Measurements from ENCODE around the gene ZNHIT1.
"Not testable (repeated sequence)": the region's sequence is repeated elsewhere in the genome, so short reads cannot be mapped to it uniquely, and the experiment has no call there.

Gene ZNHIT1

GRCh38 chr7:101186844-101187428, 31.0 kb upstream of the ZNHIT1 start:
- DNase-seq (ENCODE audit: low read depth, low spot score) = no peak

- DNase-seq (ENCODE audit: low read depth, low spot score) = no peak
These were observed 28.9 kb upstream of the ZNHIT1 start for GRCh38 chr7:101189109-101189508.

- DNase-seq (ENCODE audit: low read depth, low spot score) = no peak
These were observed 22.1 kb upstream of the ZNHIT1 start for GRCh38 chr7:101195884-101196283.

- DNase-seq (ENCODE audit: low read depth, low spot score) = no peak
These were observed 20.0 kb upstream of the ZNHIT1 start for GRCh38 chr7:101197991-101198390.

GRCh38 chr7:101198476-101198875, 19.5 kb upstream of the ZNHIT1 start:
- no peak for DNase-seq (ENCODE audit: low read depth, low spot score)

GRCh38 chr7:101199522-101199921, 18.4 kb upstream of the ZNHIT1 start:
- not testable (repeated sequence) for DNase-seq (ENCODE audit: low read depth, low spot score)

GRCh38 chr7:101200504-101200861, 17.5 kb upstream of the ZNHIT1 start:
- DNase-seq (ENCODE audit: low read depth, low spot score) = no peak

GRCh38 chr7:101200862-101201599, 16.9 kb upstream of the ZNHIT1 start, which contains the start of gene MOGAT3:
Gene MOGAT3, minus strand, starts transcription at chr7:101201036. Its CDS starts 182 bp downstream, at chr7:101200854.
- DNase-seq (ENCODE audit: low read depth, low spot score) = no peak

GRCh38 chr7:101201695-101202602, 16.0 kb upstream of the ZNHIT1 start:
- peak; percentile 23 for DNase-seq (ENCODE audit: low read depth, low spot score)

- no peak for DNase-seq (ENCODE audit: low read depth, low spot score)
These were observed 15.4 kb upstream of the ZNHIT1 start for GRCh38 chr7:101202603-101202918.

GRCh38 chr7:101203740-101204738, 13.9 kb upstream of the ZNHIT1 start:
- not testable (repeated sequence) for DNase-seq (ENCODE audit: low read depth, low spot score)

- DNase-seq (ENCODE audit: low read depth, low spot score) = no peak
These were observed 11.9 kb upstream of the ZNHIT1 start for GRCh38 chr7:101205901-101206664.

- no peak for DNase-seq (ENCODE audit: low read depth, low spot score)
These were observed 11.3 kb upstream of the ZNHIT1 start for GRCh38 chr7:101206665-101207042.

GRCh38 chr7:101207459-101207858, 10.5 kb upstream of the ZNHIT1 start:
- no peak for DNase-seq (ENCODE audit: low read depth, low spot score)

- no peak for DNase-seq (ENCODE audit: low read depth, low spot score)
These were observed 9.2 kb upstream of the ZNHIT1 start for GRCh38 chr7:101208794-101209193.

GRCh38 chr7:101210143-101210542, 7.8 kb upstream of the ZNHIT1 start:
- no peak for DNase-seq (ENCODE audit: low read depth, low spot score)

- DNase-seq (ENCODE audit: low read depth, low spot score) = no peak
These were observed 6.5 kb upstream of the ZNHIT1 start for GRCh38 chr7:101211501-101211900.

- DNase-seq (ENCODE audit: low read depth, low spot score) = no peak
These were observed 6.0 kb upstream of the ZNHIT1 start for GRCh38 chr7:101212014-101212413.

GRCh38 chr7:101216001-101216859, 1.7 kb upstream of the ZNHIT1 start:
- DNase-seq (ENCODE audit: low read depth, low spot score) = no peak

Data from astrocyte of the hippocampus (primary cell).